ENCODE measurements around the gene MMP25.

Gene MMP25

DNA sequence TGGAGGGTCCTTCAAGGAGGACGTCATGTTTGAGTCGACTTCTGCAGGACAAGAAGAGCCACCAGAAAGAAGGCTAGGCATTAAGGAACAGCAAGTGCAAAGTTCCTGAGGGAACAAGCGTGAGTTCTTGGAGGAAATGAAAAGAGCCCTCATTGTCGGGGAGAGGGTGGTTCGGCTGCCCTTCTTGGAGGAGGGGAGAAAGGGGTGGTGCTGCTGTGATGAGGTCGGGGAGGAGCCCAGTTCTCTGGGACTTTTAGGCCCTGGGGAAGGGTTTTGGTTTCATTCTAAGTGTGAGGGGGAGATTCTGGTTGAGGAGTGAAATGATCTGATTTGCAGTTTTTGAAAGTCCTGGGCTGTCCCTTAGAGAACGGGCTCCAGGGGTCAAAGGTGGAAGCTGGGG is 13.7 kb upstream of the MMP25 start:
- no peak for TF ChIP-seq TEAD4 (IDR thresholded peaks at IDR 0.05)
- TF ChIP-seq, protein P1, sequence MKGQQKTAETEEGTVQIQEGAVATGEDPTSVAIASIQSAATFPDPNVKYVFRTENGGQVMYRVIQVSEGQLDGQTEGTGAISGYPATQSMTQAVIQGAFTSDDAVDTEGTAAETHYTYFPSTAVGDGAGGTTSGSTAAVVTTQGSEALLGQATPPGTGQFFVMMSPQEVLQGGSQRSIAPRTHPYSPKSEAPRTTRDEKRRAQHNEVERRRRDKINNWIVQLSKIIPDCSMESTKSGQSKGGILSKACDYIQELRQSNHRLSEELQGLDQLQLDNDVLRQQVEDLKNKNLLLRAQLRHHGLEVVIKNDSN (IDR thresholded peaks at IDR 0.05), result no peak

DNA sequence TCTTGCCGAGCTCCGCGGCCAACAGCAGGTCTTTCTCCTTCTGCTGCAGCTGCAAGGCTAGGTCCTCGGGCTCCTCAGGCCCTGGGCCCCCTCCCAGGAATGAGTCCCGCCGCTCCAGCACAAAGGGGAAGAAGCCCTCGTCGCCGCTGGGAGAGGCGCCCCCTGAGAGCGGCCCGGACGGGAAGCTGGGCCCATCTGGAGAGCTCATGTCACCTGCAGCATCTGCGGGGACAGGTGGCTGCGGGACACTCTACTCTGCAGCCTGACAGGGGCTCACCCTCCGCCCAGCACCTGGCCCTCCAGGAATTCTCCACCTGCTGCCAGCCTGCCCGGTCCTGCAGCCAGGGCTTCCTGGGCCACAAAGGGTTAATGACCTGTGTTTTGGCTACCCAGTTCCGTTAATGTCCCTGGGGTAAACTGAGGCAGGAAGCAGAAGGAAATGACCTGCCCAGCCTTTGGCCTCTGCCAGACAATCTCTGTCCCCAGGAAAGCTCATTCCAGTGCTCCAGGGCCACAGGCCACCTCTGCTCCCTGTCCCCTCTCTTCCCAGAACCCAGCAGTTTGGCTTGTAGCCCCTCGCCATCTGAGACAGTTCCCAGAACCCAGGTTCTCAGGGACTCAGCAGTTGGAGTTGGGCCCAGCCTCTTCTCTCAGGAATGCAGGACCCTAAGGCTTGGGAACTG is 10.9 kb upstream of the MMP25 start:
- TF ChIP-seq CREB1 (IDR thresholded peaks at IDR 0.05; ENCODE audit: low read depth), result no peak
- no peak for TF ChIP-seq TCF12 (IDR thresholded peaks at IDR 0.05; ENCODE audit: low read depth)
- no peak for TF ChIP-seq EGR1 (IDR thresholded peaks at IDR 0.05)
- TF ChIP-seq CEBPB (IDR thresholded peaks at IDR 0.05), result no peak
- no peak for TF ChIP-seq EP300 (IDR thresholded peaks at IDR 0.05; ENCODE audit: borderline replicate concordance)
- TF ChIP-seq, protein P1 (IDR thresholded peaks at IDR 0.05), result no peak
- TF ChIP-seq, protein P2, sequence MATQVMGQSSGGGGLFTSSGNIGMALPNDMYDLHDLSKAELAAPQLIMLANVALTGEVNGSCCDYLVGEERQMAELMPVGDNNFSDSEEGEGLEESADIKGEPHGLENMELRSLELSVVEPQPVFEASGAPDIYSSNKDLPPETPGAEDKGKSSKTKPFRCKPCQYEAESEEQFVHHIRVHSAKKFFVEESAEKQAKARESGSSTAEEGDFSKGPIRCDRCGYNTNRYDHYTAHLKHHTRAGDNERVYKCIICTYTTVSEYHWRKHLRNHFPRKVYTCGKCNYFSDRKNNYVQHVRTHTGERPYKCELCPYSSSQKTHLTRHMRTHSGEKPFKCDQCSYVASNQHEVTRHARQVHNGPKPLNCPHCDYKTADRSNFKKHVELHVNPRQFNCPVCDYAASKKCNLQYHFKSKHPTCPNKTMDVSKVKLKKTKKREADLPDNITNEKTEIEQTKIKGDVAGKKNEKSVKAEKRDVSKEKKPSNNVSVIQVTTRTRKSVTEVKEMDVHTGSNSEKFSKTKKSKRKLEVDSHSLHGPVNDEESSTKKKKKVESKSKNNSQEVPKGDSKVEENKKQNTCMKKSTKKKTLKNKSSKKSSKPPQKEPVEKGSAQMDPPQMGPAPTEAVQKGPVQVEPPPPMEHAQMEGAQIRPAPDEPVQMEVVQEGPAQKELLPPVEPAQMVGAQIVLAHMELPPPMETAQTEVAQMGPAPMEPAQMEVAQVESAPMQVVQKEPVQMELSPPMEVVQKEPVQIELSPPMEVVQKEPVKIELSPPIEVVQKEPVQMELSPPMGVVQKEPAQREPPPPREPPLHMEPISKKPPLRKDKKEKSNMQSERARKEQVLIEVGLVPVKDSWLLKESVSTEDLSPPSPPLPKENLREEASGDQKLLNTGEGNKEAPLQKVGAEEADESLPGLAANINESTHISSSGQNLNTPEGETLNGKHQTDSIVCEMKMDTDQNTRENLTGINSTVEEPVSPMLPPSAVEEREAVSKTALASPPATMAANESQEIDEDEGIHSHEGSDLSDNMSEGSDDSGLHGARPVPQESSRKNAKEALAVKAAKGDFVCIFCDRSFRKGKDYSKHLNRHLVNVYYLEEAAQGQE (IDR thresholded peaks at IDR 0.05; ENCODE audit: low read depth), result no peak
- TF ChIP-seq ZBTB7A (IDR thresholded peaks at IDR 0.05; ENCODE audit: low read depth), result no peak
- no peak for TF ChIP-seq FOXM1 (IDR thresholded peaks at IDR 0.05; ENCODE audit: borderline replicate concordance, low read depth)
- TF ChIP-seq MAX (IDR thresholded peaks at IDR 0.05), result no peak
- TF ChIP-seq TAF1 (IDR thresholded peaks at IDR 0.05; ENCODE audit: low read depth), result no peak
- TF ChIP-seq YY1 (IDR thresholded peaks at IDR 0.05; ENCODE audit: low read depth), result no peak
- TF ChIP-seq TEAD4 (IDR thresholded peaks at IDR 0.05), result no peak

DNA sequence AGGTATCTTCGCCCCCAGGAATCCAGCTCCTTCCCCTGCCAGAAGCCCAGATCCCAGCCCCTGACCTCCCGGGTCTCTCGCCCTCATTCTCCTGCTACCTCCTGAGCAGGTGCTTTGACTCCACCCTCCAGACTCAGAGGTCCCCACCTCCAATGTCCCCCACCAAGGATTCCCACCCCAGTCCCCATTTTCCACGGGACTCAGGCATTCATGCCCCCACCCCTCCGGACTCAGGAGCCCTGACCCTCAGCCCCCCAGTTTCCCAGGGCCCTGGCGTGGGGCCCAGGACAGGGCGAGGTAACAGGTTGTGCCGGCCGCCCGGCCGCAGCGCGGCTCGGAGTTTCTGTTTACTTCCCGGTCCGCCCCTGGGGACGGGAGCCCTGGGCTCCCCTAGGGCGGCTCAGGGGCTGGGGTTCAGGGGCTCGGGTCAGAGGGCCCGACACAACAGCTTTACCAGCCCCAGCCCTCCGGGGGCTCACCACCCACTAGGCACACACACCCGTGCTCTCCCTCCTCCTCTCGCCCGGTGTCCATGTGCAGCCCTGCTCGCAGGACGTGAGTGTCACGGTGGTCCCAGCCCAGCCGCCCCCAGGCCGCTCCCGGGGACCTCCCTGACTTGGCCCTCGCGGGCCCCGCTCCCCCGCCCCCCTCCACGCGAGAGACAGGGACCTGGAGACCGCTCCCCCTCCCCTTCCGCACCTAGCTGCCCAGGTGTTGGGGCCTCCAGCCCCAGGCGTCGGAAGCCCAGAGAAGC is 10.2 kb upstream of the MMP25 start:
- TF ChIP-seq, protein P2 (IDR thresholded peaks at IDR 0.05; ENCODE audit: low read depth), result no peak
- no peak for TF ChIP-seq FOXM1 (IDR thresholded peaks at IDR 0.05; ENCODE audit: borderline replicate concordance, low read depth)
- TF ChIP-seq ZBTB7A (IDR thresholded peaks at IDR 0.05; ENCODE audit: low read depth), result peak; percentile 75
- no peak for TF ChIP-seq EGR1 (IDR thresholded peaks at IDR 0.05)
- no peak for TF ChIP-seq TCF12 (IDR thresholded peaks at IDR 0.05; ENCODE audit: low read depth)
- no peak for TF ChIP-seq TEAD4 (IDR thresholded peaks at IDR 0.05)
- 0 out of 2 replicates have a peak, but pooled peaks have one; percentile 16 for TF ChIP-seq NFIC (IDR thresholded peaks at IDR 0.05)

GRCh38 chr16:3036726-3037315 is 9.5 kb upstream of the MMP25 start, which contains the start of gene BICDL2:
Gene BICDL2 (minus strand): TSS chr16:3036944. CDS start chr16:3035496, 1,448 bp downstream.
- TF ChIP-seq ZBTB7A (IDR thresholded peaks at IDR 0.05; ENCODE audit: low read depth), result peak; percentile 8; the same call in 1 of the 2 replicates
- TF ChIP-seq, protein P1 (IDR thresholded peaks at IDR 0.05), result no peak
- TF ChIP-seq EGR1 (IDR thresholded peaks at IDR 0.05), result no peak
- 0 out of 2 replicates have a peak, but pooled peaks have one; percentile 17 for TF ChIP-seq TCF12 (IDR thresholded peaks at IDR 0.05; ENCODE audit: low read depth)
- TF ChIP-seq TAF1 (IDR thresholded peaks at IDR 0.05; ENCODE audit: low read depth), result peak; percentile 40; the same call in 1 of the 2 replicates
- no peak for TF ChIP-seq MAX (IDR thresholded peaks at IDR 0.05)

DNA sequence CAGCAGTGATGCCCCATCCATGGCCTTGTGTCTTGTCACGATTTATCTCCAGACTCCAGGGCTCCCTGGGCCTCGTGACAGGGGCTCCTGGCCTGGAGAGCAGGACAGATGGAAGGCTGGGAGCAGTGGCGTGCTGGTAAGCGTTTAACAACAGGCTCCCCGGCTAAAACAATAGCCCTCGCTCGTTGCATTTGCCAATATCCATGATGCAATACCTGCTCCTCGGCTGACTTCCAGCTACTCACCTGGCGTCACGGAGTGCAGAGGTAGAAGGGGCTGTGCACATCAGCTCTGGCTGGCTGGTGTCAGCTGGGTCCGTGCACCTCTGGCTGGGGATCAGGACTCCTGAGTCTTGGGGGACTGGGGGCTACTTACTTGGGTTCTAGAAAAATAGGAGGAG is 8.1 kb upstream of the MMP25 start:
- TF ChIP-seq NFIC (IDR thresholded peaks at IDR 0.05) (peak; percentile 88), ZBTB7A (IDR thresholded peaks at IDR 0.05; ENCODE audit: low read depth) (no peak), FOXM1 (IDR thresholded peaks at IDR 0.05; ENCODE audit: borderline replicate concordance, low read depth) (no peak), YY1 (IDR thresholded peaks at IDR 0.05; ENCODE audit: low read depth) (no peak), MAX (IDR thresholded peaks at IDR 0.05) (no peak; the same call in 1 of the 2 replicates), CREB1 (IDR thresholded peaks at IDR 0.05; ENCODE audit: low read depth) (no peak), TAF1 (IDR thresholded peaks at IDR 0.05; ENCODE audit: low read depth) (no peak), EP300 (IDR thresholded peaks at IDR 0.05; ENCODE audit: borderline replicate concordance) (0 out of 2 replicates have a peak, but pooled peaks have one; percentile 23), RAD21 (IDR thresholded peaks at IDR 0.05; ENCODE audit: low read depth) (no peak), CEBPB (IDR thresholded peaks at IDR 0.05) (peak; percentile 98), TCF12 (IDR thresholded peaks at IDR 0.05; ENCODE audit: low read depth) (0 out of 2 replicates have a peak, but pooled peaks have one; percentile 23), TEAD4 (IDR thresholded peaks at IDR 0.05) (0 out of 2 replicates have a peak, but pooled peaks have one; percentile 14), EGR1 (IDR thresholded peaks at IDR 0.05) (no peak)
- TF ChIP-seq, protein P1 (IDR thresholded peaks at IDR 0.05), result peak; percentile 27; the same call in 1 of the 2 replicates
- TF ChIP-seq, protein P2 (IDR thresholded peaks at IDR 0.05; ENCODE audit: low read depth), result no peak
